RWPE1 (cell line): ENCODE data around the gene OR2F1.

Source experiments
- CTCF ChIA-PET: fragments of 350-600 bp; sonication (Branson Sonifier 250); formaldehyde crosslinking; extraction: SDS; loops from one replicate; lab custom pipeline; 2021; lab: Yijun Ruan, JAX
- POLR2A ChIA-PET: fragments of 400-600 bp; formaldehyde crosslinking; extraction: SDS; loops from one replicate; lab custom pipeline; 2020; ENCODE audit warnings: antibody characterized with exemption; ENCODE audit not compliant: low non-redundant PET; lab: Yijun Ruan, JAX
- DNase-seq: peaks from one replicate; pipeline ENCODE4 v3.0.0; 2012; ENCODE audit warnings: low spot score
- H3K27ac ChIP-seq: fragments of 450-650 bp; 2 replicates; pipeline ENCODE4 v1.5.1; 2017
- TF ChIP-seq, protein P1 (sequence below): fragments of 450-650 bp; conservative IDR thresholded peaks from 2 replicates; pipeline ENCODE4 v1.5.1; 2017; ENCODE audit warnings: low read depth, mild to moderate bottlenecking

The OR2F1 gene

DNA sequence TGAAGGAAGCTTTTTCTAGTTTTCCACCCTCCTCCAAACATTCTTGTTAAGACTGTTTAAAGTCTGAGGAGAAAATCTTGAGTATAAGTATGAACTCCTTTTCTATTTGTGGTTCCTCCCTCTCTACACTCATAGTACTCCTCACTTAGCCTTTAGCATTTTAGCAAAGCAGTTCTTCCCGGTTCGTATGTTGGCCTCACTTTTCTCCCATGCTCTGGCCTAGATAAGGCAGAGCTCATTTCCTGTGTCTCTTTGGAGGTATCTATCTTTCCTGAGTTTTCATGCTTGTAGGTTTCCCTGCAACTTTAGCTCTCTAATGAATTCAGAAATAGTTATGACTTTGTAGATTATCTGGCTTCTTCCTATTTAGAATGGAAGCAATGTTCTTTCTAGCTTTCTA lies 5.9 kb upstream of the OR2F1 start:
- POLR2A ChIA-PET = no interaction called here
- H3K27ac ChIP-seq = no peak overlapping the region
- DNase-seq = no peak
- CTCF ChIA-PET = no interaction called here
- TF ChIP-seq, protein P1, sequence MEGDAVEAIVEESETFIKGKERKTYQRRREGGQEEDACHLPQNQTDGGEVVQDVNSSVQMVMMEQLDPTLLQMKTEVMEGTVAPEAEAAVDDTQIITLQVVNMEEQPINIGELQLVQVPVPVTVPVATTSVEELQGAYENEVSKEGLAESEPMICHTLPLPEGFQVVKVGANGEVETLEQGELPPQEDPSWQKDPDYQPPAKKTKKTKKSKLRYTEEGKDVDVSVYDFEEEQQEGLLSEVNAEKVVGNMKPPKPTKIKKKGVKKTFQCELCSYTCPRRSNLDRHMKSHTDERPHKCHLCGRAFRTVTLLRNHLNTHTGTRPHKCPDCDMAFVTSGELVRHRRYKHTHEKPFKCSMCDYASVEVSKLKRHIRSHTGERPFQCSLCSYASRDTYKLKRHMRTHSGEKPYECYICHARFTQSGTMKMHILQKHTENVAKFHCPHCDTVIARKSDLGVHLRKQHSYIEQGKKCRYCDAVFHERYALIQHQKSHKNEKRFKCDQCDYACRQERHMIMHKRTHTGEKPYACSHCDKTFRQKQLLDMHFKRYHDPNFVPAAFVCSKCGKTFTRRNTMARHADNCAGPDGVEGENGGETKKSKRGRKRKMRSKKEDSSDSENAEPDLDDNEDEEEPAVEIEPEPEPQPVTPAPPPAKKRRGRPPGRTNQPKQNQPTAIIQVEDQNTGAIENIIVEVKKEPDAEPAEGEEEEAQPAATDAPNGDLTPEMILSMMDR = no peak

DNA sequence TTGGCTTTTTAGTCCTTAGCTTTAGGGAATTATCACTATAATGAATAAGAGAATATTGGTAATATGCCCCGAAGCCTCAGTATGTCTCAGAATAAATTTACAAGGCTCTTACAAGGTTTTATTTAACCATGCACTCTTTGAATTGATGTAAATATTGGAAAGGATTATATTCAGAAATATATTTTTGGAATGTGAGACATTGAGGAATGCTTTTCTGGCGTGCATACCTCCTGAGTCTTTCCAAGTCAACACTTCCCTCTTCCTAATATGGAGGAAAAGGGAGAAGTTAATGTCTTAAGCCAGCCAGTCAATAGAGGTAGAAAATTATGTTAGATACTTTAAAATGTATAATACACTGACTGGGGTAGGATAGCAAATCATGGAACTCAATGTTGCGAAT lies 1.2 kb upstream of the OR2F1 start:
- no peak for DNase-seq
- TF ChIP-seq, protein P1 = no peak
- ChIA-PET POLR2A (no interaction called here), CTCF (no interaction called here)
- no peak overlapping the region for H3K27ac ChIP-seq

DNA sequence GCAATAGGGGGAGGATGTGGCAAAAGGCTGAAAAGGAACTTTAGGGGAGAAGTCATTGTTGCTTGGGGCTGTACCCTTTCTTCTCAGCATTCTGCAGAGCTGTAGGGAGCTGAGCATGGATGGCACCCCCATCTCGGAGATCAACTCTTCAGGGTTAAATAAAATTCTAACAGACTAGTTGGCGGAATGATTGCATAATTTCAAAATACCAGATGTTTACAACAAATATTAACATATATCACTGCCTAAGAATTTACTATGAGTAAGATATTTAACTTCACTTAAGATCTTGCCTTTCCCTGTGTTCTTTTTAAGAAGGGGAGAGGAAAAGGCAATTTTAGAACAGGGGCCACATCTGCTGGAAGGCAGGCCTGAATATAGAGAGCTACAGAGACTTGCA lies 509 bp upstream of the OR2F1 start:
- POLR2A ChIA-PET = no interaction called here
- CTCF ChIA-PET = interaction anchor here (0.6 kb wide), 1 partner anchor 58 kb away, joined by 4 read pairs; no protein-coding TSS in a partner anchor
- TF ChIP-seq, protein P1 = no peak
- no peak for DNase-seq
- H3K27ac ChIP-seq = no peak overlapping the region

DNA sequence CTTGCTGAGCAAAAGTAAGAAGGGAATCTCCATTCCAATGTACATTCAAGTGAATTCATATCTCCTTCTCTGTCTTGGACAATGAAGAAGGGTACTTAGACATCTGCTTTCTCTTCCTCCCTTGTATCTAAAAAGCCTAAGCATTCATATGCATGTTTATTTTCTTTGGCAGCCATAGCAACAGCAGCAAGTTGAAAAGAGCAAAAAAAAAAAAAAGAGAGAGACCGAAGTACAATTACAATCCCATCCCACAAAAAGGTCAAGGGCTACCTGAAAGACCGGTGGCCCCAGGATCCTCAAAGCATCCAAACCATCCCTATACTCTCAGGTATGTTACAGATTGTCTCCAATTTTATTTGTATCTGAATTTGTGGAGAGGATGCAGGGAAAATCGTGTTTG lies 4.1 kb downstream of the OR2F1 start:
- CTCF ChIA-PET = no interaction called here
- H3K27ac ChIP-seq = no peak overlapping the region
- TF ChIP-seq, protein P1 = no peak
- POLR2A ChIA-PET = no interaction called here
- DNase-seq = no peak

DNA sequence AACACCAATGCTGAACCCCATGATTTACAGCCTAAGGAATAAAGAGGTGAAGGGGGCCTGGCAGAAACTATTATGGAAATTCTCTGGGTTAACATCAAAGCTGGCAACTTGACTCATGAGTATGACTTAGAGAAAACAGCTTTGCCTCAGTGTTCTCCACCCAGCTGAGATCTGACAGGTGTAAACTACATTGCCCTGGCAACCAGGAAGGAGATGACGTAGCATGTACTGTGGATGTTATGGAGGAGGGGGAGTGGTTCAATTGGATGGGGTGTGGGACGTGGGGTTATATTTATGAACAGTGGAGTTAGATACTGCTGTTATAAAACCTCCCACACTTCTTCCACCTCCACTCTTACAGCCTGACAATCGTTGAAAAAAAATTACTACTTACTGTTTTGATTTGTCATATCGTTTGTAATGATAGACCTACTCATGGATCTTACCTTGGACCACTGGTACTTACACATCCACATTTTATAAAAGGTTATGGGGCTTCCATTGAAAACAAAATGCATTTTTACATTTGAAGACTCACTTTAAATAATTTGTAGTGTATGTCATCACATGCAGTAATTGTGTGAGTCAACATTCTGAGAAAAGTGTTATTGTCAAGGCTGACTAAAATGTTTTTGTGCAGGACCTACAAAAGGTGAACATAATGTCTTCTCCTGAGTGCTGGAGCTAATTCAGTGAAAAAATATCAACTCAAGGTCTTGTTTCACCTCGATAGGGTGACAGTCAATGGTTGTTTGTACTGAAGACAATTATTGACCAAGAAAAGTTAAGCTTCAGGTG lies 6.4 kb downstream of the OR2F1 start:
- ChIA-PET CTCF (no interaction called here), POLR2A (no interaction called here)
- no peak for DNase-seq
- TF ChIP-seq, protein P1 = no peak
- no peak overlapping the region for H3K27ac ChIP-seq

DNA sequence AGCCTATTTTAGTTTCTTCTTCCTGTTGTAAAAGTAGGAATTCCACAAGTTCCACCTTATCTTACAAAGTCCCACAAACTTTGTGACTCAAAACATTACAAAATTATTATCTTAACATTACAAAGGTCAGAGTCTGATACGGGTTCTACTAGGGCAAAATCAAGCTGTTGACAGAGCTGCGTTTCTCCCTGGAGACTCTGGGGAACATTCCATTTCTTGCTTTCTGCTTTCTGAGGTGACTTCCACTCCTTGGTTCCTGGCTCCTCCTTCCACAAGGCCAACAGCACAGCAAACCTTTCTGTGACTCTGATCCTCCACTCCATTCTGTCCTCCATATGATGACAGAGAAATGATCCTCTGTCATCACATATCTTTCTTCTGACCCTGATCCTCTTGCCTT lies 10.6 kb downstream of the OR2F1 start:
- no peak overlapping the region for H3K27ac ChIP-seq
- CTCF ChIA-PET = no interaction called here
- POLR2A ChIA-PET = no interaction called here

More for the DNA sequence above, 10.6 kb downstream of the OR2F1 start:
- DNase-seq = no peak
- TF ChIP-seq, protein P1 = no peak
